ENCODE data around the gene BOD1.

GRCh38 chr5:173634465-173634983 lies 18.1 kb upstream of the BOD1 start:
- no peak for TF ChIP-seq CEBPB (IDR thresholded peaks at IDR 0.05; ENCODE audit: low read depth, low read length)
- TF ChIP-seq MAX (IDR thresholded peaks at IDR 0.05): no peak
- TF ChIP-seq EP300 (IDR thresholded peaks at IDR 0.05; ENCODE audit: borderline replicate concordance in 1 of 2, low read depth in 2 of 2, low read length in 2 of 2): no peak
- TF ChIP-seq ZNF274 (IDR thresholded peaks at IDR 0.05; ENCODE audit: borderline replicate concordance, extremely low read depth, low read length): no peak
- TF ChIP-seq, protein P1, sequence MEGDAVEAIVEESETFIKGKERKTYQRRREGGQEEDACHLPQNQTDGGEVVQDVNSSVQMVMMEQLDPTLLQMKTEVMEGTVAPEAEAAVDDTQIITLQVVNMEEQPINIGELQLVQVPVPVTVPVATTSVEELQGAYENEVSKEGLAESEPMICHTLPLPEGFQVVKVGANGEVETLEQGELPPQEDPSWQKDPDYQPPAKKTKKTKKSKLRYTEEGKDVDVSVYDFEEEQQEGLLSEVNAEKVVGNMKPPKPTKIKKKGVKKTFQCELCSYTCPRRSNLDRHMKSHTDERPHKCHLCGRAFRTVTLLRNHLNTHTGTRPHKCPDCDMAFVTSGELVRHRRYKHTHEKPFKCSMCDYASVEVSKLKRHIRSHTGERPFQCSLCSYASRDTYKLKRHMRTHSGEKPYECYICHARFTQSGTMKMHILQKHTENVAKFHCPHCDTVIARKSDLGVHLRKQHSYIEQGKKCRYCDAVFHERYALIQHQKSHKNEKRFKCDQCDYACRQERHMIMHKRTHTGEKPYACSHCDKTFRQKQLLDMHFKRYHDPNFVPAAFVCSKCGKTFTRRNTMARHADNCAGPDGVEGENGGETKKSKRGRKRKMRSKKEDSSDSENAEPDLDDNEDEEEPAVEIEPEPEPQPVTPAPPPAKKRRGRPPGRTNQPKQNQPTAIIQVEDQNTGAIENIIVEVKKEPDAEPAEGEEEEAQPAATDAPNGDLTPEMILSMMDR (IDR thresholded peaks at IDR 0.05; ENCODE audit: control extremely low read depth in 1 of 3, insufficient read depth in 1 of 3, low read depth in 1 of 3, low read length in 3 of 3): no peak
- no peak for TF ChIP-seq POLR2A (IDR thresholded peaks at IDR 0.05; ENCODE audit: control extremely low read depth in 1 of 2, low read depth in 2 of 2, low read length in 2 of 2)
- no peak for TF ChIP-seq SIN3A (conservative IDR thresholded peaks at IDR 0.05 in 1 of 2, IDR thresholded peaks at IDR 0.05 in 1 of 2; ENCODE audit: low read depth in 1 of 2, low read length in 2 of 2)
- no peak for TF ChIP-seq TEAD4 (IDR thresholded peaks at IDR 0.05; ENCODE audit: low read depth, low read length)
- no peak for TF ChIP-seq RFX5 (IDR thresholded peaks at IDR 0.05; ENCODE audit: borderline replicate concordance, low read depth, low read length)

Measured in H1 (cell line).